Caco-2 (cell line): Measurements from ENCODE around the gene SELENOH. TPM values are rescaled to one million over a fixed set of nuclear protein-coding genes. Genes with fewer than 3 reads are reported as not detected.

Experiments used
- Bru-seq: library from RNA; stranded (reverse); fragments of 400-500 nt; gene quantifications from one replicate; lab custom pipeline; 2021; lab: Mats Ljungman, UMichigan
- BruChase-seq, 2 experiments: library from RNA; stranded (reverse); fragments of 400-500 nt; gene quantifications; one replicate each; lab custom pipeline; 2021; lab: Mats Ljungman, UMichigan
- BruUV-seq: library from RNA; stranded (reverse); fragments of 400-500 nt; replicated peaks from 2 replicates; lab custom pipeline; 2021; lab: Mats Ljungman, UMichigan
- CTCF ChIA-PET: fragments of 300-600 bp; sonication (Branson Sonifier 250); formaldehyde crosslinking; loops from one replicate; lab custom pipeline; 2022; ENCODE audit warnings: antibody characterized with exemption; lab: Charles Lee
- POLR2A ChIA-PET: fragments of 300-600 bp; sonication (Branson Sonifier 250); formaldehyde crosslinking; loops from one replicate; lab custom pipeline; 2022; ENCODE audit warnings: antibody characterized with exemption; lab: Charles Lee
- DNase-seq, 2 experiments: peaks; one replicate each; pipeline versions ENCODE4 v3.0.0 to v3.0.0-alpha.2; 2020 to 2022
- H3K27me3 ChIP-seq: replicated peaks from 2 replicates; pipeline ENCODE4 v1.6.0; 2011; ENCODE audit warnings: low read length; ENCODE audit not compliant: control insufficient read depth, insufficient read depth
- H3K36me3 ChIP-seq: 2 replicates; pipeline ENCODE4 v1.5.1; 2011; ENCODE audit warnings: low read length; ENCODE audit not compliant: control insufficient read depth, insufficient read depth
- H3K4me1 ChIP-seq: fragments of 250-450 bp; sonication (Bioruptor Pico); 2 replicates; pipeline ENCODE4 v1.5.1; 2020; ENCODE audit warnings: mild to moderate bottlenecking
- H3K4me3 ChIP-seq: 2 replicates; pipeline ENCODE4 v1.5.1; 2011; ENCODE audit warnings: low read depth, mild to moderate bottlenecking, control low read depth, low read length
- H3K9me3 ChIP-seq: fragments of 250-450 bp; sonication (Bioruptor Pico); 2 replicates; pipeline ENCODE4 v1.5.1; 2020; ENCODE audit warnings: mild to moderate bottlenecking, moderate library complexity
- H3K27ac Mint-ChIP-seq: one replicate; pipeline ENCODE4 v1.8.0; 2022; ENCODE audit warnings: mixed read lengths; ENCODE audit not compliant: unreplicated experiment
- H3K27me3 Mint-ChIP-seq: one replicate; pipeline ENCODE4 v1.8.0; 2022; ENCODE audit warnings: mixed read lengths; ENCODE audit not compliant: insufficient read depth, unreplicated experiment
- H3K36me3 Mint-ChIP-seq: one replicate; pipeline ENCODE4 v1.8.0; 2022; ENCODE audit warnings: mild to moderate bottlenecking, mixed read lengths; ENCODE audit not compliant: insufficient read depth, unreplicated experiment
- H3K4me1 Mint-ChIP-seq: one replicate; pipeline ENCODE4 v1.8.0; 2022; ENCODE audit warnings: low read depth, mixed read lengths; ENCODE audit not compliant: unreplicated experiment
- H3K4me3 Mint-ChIP-seq: one replicate; pipeline ENCODE4 v1.8.0; 2022; ENCODE audit warnings: mild to moderate bottlenecking, moderate library complexity, mixed read lengths; ENCODE audit not compliant: unreplicated experiment
- H3K9me3 Mint-ChIP-seq: one replicate; pipeline ENCODE4 v1.8.0; 2022; ENCODE audit warnings: mixed read lengths; ENCODE audit not compliant: unreplicated experiment
- CTCF ChIP-seq, 2 experiments: fragments of 200-600 bp in 1 of 2; IDR thresholded peaks; 1 replicate in 1 of 2; 2 replicates in 1 of 2; pipeline versions ENCODE4 v1.5.1 to v1.8.0; 2011 to 2022; ENCODE audit warnings: antibody characterized with exemption in 1 of 2, control low read depth in 1 of 2, inconsistent platforms in 1 of 2, low read depth in 1 of 2, low read length in 1 of 2, mild to moderate bottlenecking in 1 of 2, moderate library complexity in 1 of 2; ENCODE audit not compliant: insufficient read depth in 1 of 2, severe bottlenecking in 1 of 2, unreplicated experiment in 1 of 2
- intact Hi-C: fragments of 100-400 bp; cut with micrococcal nuclease; formaldehyde crosslinking; loops from one replicate; pipeline ENCODE4 v1.10.0; 2022; ENCODE audit not compliant: unreplicated experiment
- long read RNA-seq: library from polyadenylated mRNA; stranded (forward); transcript quantifications from one replicate; pipeline ENCODE4 v2.0.0, GENCODE V29; 2022
- total RNA-seq: library from RNA; stranded (reverse); gene quantifications from 2 replicates; pipeline ENCODE4 v1.2.3, GENCODE V29; 2022

SELENOH gene
- total RNA-seq (174 and 175 TPM in 2 replicates), Bru-seq, nascent RNA (percentile 97 among the genes with signal in this experiment), BruChase-seq, experiment 1, labeled RNA remaining after a 2-hour chase (percentile 96 among the genes with signal in this experiment), BruChase-seq, experiment 2, labeled RNA remaining after a 6-hour chase (percentile 97 among the genes with signal in this experiment)
- long read RNA-seq, transcript SELENOH-204 (4 exons, 818 nt) = major isoform, 228 of 243 reads
- long read RNA-seq, partial matches to known transcripts = 1 of 243 reads
- long read RNA-seq, other reads (novel, unspliced or antisense) = 5 of 243 reads

DNA sequence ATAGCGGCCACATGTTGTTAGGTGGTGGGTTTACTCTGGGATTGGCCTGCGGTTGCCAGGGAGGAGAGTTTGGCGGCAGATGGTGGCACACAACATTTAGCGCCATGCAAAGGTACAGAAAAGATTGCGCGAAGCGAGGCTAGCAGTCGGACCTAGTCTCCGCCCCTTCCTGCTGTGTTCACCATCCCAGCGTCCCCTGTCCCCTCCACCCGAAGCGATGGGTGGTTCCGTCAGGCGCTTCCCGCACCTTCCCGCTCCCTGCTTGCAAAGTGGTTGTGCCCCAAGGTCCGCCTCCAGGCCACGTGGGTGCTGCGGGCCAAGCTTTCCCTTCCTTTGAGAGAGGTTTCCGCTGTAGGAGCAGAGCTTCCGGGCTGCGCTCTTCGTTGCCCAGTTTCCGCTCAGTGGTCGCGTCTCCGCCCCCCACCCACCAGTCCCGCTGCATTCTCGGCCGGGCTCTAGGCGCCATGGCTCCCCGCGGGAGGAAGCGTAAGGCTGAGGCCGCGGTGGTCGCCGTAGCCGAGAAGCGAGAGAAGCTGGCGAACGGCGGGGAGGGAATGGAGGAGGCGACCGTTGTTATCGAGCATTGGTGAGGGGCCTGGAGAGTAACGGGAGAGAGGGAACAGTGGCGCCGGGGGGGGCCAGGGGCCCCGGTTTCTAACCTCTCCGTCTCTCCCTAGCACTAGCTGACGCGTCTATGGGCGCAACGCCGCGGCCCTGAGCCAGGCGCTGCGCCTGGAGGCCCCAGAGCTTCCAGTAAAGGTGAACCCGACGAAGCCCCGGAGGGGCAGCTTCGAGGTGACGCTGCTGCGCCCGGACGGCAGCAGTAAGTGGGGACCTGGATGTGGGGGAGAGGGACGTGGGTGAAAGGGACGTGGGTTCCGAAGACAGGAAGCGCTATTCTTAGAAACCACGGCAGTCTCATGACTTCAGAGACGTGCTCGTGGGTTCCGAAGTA, at the start of gene SELENOH:
TSS of gene SELENOH (plus strand) at position 360 of the 955 bp plus-strand sequence. CDS start at position 465, 105 bp downstream.
- TF ChIP-seq CTCF (IDR thresholded peaks at IDR 0.05; ENCODE audit: insufficient read depth in 1 of 2, low read depth in 1 of 2, low read length in 1 of 2, severe bottlenecking in 1 of 2, unreplicated experiment in 1 of 2) = no peak
- no peaks in the 10 kb centered on the region for H3K27me3 ChIP-seq
- peaks cover 5% of the 10 kb centered on the region for H3K4me1 ChIP-seq
- ChIA-PET POLR2A (interaction anchor here (0.6 to 1.7 kb wide), 11 partner anchors 10 to 89 kb away, joined by 3 to 15 read pairs (median 6); partner anchors contain the start of genes BTBD18, CTNND1, MED19 and TMX2), CTCF (interaction anchor here (0.7 to 1.9 kb wide), 4 partner anchors 10 to 79 kb away, joined by 3 to 14 read pairs (median 4); partner anchors contain the start of gene BTBD18)
- peaks cover 8% of the 10 kb centered on the region; the same call in 1 of the 2 replicates for H3K36me3 ChIP-seq
- H3K4me1 Mint-ChIP-seq = peaks cover 1% of the 10 kb centered on the region
- peak within 1 kb of the TSS; percentile 98 for H3K27ac Mint-ChIP-seq
- peaks cover 88% of the 10 kb centered on the region for H3K36me3 Mint-ChIP-seq
- DNase-seq = peak; percentile 98 to 99
- H3K4me3 Mint-ChIP-seq = peak within 1 kb of the TSS; percentile 94
- no peaks in the 10 kb centered on the region for H3K9me3 Mint-ChIP-seq
- intact Hi-C loops = loop anchor here (1.0 kb wide), 4 partner anchors 20 to 74 kb away; partner anchors contain the start of genes CTNND1, MED19 and TMX2
- BruUV-seq = no TSS peak
- no peaks in the 10 kb centered on the region for H3K27me3 Mint-ChIP-seq
- H3K9me3 ChIP-seq = no peaks in the 10 kb centered on the region
- peak within 1 kb of the TSS; percentile 83 for H3K4me3 ChIP-seq

- no peak overlapping the region for H3K4me3 Mint-ChIP-seq
- H3K4me1 ChIP-seq = no peaks in the 10 kb centered on the region
- no TSS peak for BruUV-seq
- H3K36me3 Mint-ChIP-seq = peaks cover 95% of the 10 kb centered on the region
- H3K36me3 ChIP-seq = peaks cover 3% of the 10 kb centered on the region
- no peak overlapping the region for H3K4me3 ChIP-seq
- no peaks in the 10 kb centered on the region for H3K27me3 ChIP-seq
- H3K9me3 Mint-ChIP-seq = no peaks in the 10 kb centered on the region
- intact Hi-C loops = no loop called here
- ChIA-PET POLR2A (no interaction called here), CTCF (no interaction called here)
- H3K27me3 Mint-ChIP-seq = no peaks in the 10 kb centered on the region
- no peak for TF ChIP-seq CTCF (IDR thresholded peaks at IDR 0.05; ENCODE audit: insufficient read depth in 1 of 2, low read depth in 1 of 2, low read length in 1 of 2, severe bottlenecking in 1 of 2, unreplicated experiment in 1 of 2)
- no peak overlapping the region for H3K27ac Mint-ChIP-seq
- H3K9me3 ChIP-seq = no peaks in the 10 kb centered on the region
- DNase-seq = no peak
- H3K4me1 Mint-ChIP-seq = no peaks in the 10 kb centered on the region
Observed at GRCh38 chr11:57698843-57699365, 42.4 kb upstream of the SELENOH start.

DNA sequence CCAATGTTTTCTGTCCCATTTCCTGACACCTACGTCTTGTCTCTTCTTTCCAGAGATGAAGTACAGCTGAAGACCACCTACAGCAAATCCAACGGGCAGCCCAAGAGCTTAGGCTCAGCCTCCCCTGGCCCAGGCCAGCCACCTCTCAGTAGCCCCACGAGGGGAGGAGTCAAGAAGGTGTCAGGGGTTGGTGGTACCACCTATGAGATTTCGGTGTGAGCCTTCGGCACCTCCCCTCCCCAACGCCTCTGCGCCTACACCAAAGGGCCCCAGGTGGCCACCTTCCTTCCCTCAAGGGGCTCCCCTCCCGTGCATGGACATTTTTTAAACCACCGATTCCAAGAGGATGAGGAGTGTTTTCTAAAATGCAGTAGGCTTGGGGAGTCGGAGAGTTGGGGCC, 41.5 kb upstream of the SELENOH start:
- H3K36me3 Mint-ChIP-seq = peaks cover 97% of the 10 kb centered on the region
- TF ChIP-seq CTCF (IDR thresholded peaks at IDR 0.05; ENCODE audit: insufficient read depth in 1 of 2, low read depth in 1 of 2, low read length in 1 of 2, severe bottlenecking in 1 of 2, unreplicated experiment in 1 of 2) = no peak
- H3K27me3 ChIP-seq = no peaks in the 10 kb centered on the region
- CTCF ChIA-PET = no interaction called here
- POLR2A ChIA-PET = no interaction called here
- no peak overlapping the region for H3K4me3 ChIP-seq
- H3K4me3 Mint-ChIP-seq = no peak overlapping the region
- no TSS peak for BruUV-seq
- no peaks in the 10 kb centered on the region for H3K27me3 Mint-ChIP-seq
- no peaks in the 10 kb centered on the region for H3K9me3 Mint-ChIP-seq
- H3K36me3 ChIP-seq = peaks cover 3% of the 10 kb centered on the region
- no peaks in the 10 kb centered on the region for H3K9me3 ChIP-seq
- no peak overlapping the region for H3K27ac Mint-ChIP-seq
- no peak for DNase-seq
- intact Hi-C loops = no loop called here
- H3K4me1 ChIP-seq = no peaks in the 10 kb centered on the region
- no peaks in the 10 kb centered on the region for H3K4me1 Mint-ChIP-seq
